ENCODE measurements around the gene CCND3.

DNA sequence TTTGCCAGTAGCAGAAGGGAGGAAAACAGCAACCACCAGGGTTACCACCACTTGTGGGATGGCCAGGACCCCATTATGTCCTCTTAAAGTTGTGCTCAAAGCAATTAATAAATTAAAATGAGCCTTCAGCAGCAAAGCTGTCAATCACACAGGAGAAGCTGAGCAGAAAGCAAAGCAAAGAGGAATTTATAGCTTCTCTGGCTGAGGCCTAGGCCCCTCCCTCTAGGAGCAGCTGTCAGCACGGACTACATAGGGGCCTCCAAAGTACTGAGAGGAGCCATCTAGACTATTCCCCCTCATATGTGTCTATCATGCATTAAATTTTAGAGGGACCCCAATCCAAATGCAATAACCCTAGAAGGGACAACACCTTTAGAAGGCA, 6.4 kb downstream of the CCND3 start:
- no peak for TF ChIP-seq SP1 (IDR thresholded peaks at IDR 0.05)
- TF ChIP-seq SUZ12 (IDR thresholded peaks at IDR 0.05) = no peak
- no peak for TF ChIP-seq FOXK2 (IDR thresholded peaks at IDR 0.05)
